ENCODE results near the gene HBD.

GRCh38 chr11:5276697-5277096, 42.4 kb upstream of the HBD start:
- TF ChIP-seq CTCF (IDR thresholded peaks at IDR 0.05) (no peak), POLR2A (IDR thresholded peaks at IDR 0.05) (no peak)

Data from tibial nerve (tissue), 3 donors.